Kidney (tissue), 14 donors: ENCODE results near the gene SECTM1. TPM values are rescaled to one million over a fixed set of nuclear protein-coding genes. Genes with fewer than 3 reads are reported as not detected.
A peak's percentile ranks its signal among the peaks of the same experiment; 100 is the strongest.
"Not testable (repeated sequence)": the region's sequence is repeated elsewhere in the genome, so short reads cannot be mapped to it uniquely, and the experiment has no call there.

Experiments
- DNase-seq, 5 donors: peaks; one replicate each; pipeline ENCODE4 v3.0.0-alpha.2; 2013 to 2020
- FAIRE-seq: peaks from 2 replicates; lab custom pipeline; 2012; peaks lifted over from hg19 to GRCh38; lab: Jason Lieb, UNC
- H3K27ac ChIP-seq, 2 donors: one replicate each; pipeline ENCODE4 v1.7.0; 2013; ENCODE audit warnings: low read depth in 2 of 2, low read length in 2 of 2, inconsistent platforms in 1 of 2
- H3K27me3 ChIP-seq: one replicate; pipeline ENCODE4 v1.7.1; 2013; ENCODE audit warnings: low read length, inconsistent platforms; ENCODE audit not compliant: control insufficient read depth, insufficient read depth
- H3K36me3 ChIP-seq, 3 donors: one replicate each; pipeline versions ENCODE4 v1.7.0 to v1.7.1; 2013; ENCODE audit warnings: low read length in 3 of 3, control low read depth in 1 of 3, inconsistent platforms in 1 of 3; ENCODE audit not compliant: insufficient read depth in 3 of 3, control insufficient read depth in 2 of 3
- H3K4me1 ChIP-seq, 3 donors: one replicate each; pipeline versions ENCODE4 v1.7.0 to v1.7.1; 2013; ENCODE audit warnings: low read length in 3 of 3, inconsistent platforms in 1 of 3, low read depth in 1 of 3; ENCODE audit not compliant: control insufficient read depth in 2 of 3, insufficient read depth in 2 of 3
- H3K4me3 ChIP-seq, 3 donors: one replicate each; pipeline versions ENCODE4 v1.7.0 to v1.8.1; 2013; ENCODE audit warnings: low read length in 3 of 3, control low read depth in 1 of 3, inconsistent platforms in 1 of 3
- H3K9ac ChIP-seq, 3 donors: one replicate each; pipeline versions ENCODE4 v1.7.0 to v1.7.1; 2013; ENCODE audit warnings: low read length in 3 of 3, control low read depth in 1 of 3, inconsistent platforms in 1 of 3
- H3K9me3 ChIP-seq, 3 donors: one replicate each; pipeline versions ENCODE4 v1.7.0 to v1.7.1; 2013; ENCODE audit warnings: low read length in 3 of 3, control low read depth in 1 of 3, inconsistent platforms in 1 of 3; ENCODE audit not compliant: control insufficient read depth in 2 of 3, insufficient read depth in 1 of 3
- CTCF ChIP-seq: IDR thresholded peaks from 3 replicates; pipeline ENCODE4 v1.5.1; 2012; ENCODE audit warnings: mild to moderate bottlenecking, moderate library complexity, borderline replicate concordance; ENCODE audit not compliant: insufficient read depth; ENCODE audit errors: extremely low read depth
- intact Hi-C: fragments of 100-400 bp; cut with DNase I; formaldehyde crosslinking; loops from one replicate; pipeline ENCODE4 v1.11.1; 2022
- polyA plus RNA-seq: library from polyadenylated mRNA; stranded (reverse); fragments of 350-450 nt; fragmentation: Illumina TruSeq; extraction: RNeasy Lipid Tissue Mini Kit (QIAGEN cat#74804); gene quantifications from one replicate; pipeline ENCODE4 v1.2.3, GENCODE V29; 2014; ENCODE audit warnings: low read depth, low replicate concordance; ENCODE audit not compliant: insufficient read depth
- total RNA-seq: library from RNA; stranded (reverse); fragmentation: NEBNext Ultra II Directional; extraction: Animal tissue kit (Norgen Biotek cat#: 25700); gene quantifications from one replicate; pipeline ENCODE4 v1.2.1, GENCODE V29; 2021
- donor health status: control.
- donor health status: control.
- donor health status: control.
- donor health status: control.
- donor health status: control.
- donor health status: DM: yes; HTN: yes; CAD: no.
- donor health status: Normal renal cell carcinoma (clear cell type).

Gene SECTM1
- total and polyA plus RNA-seq, 2 donors from 2014 or later: 15.4 to 87.5 TPM

- Histone ChIP-seq H3K9me3 (no peaks in the 10 kb centered on the region), H3K27me3 (no peaks in the 10 kb centered on the region), H3K27ac (no peak overlapping the region), H3K9ac (no peak overlapping the region), H3K36me3 (no peaks in the 10 kb centered on the region), H3K4me1 (peaks cover 0 to 6% (median 0%) of the 10 kb centered on the region in 3 donors), H3K4me3 (no peak overlapping the region)
- peak in 1 of 5 donors; percentile 76 for DNase-seq
- no peak for TF ChIP-seq CTCF
- intact Hi-C loops: no loop called here
- FAIRE-seq: no peak
Observed at GRCh38 chr17:82373731-82374625, 40.4 kb upstream of the SECTM1 start.

GRCh38 chr17:82373072-82373452 lies 39.5 kb upstream of the SECTM1 start:
- H3K4me1 ChIP-seq, H3K27me3 ChIP-seq, intact Hi-C loops, H3K9me3 ChIP-seq, H3K27ac ChIP-seq, H3K4me3 ChIP-seq, DNase-seq, H3K9ac ChIP-seq, FAIRE-seq, H3K36me3 ChIP-seq: not testable (repeated sequence)

- peak in 4 of 5 donors; percentile 59 to 74 (median 64) for DNase-seq
- Histone ChIP-seq H3K9ac (no peak overlapping the region), H3K9me3 (no peaks in the 10 kb centered on the region), H3K27ac (no peak overlapping the region), H3K4me3 (no peak overlapping the region), H3K27me3 (no peaks in the 10 kb centered on the region), H3K4me1 (peaks cover 0 to 6% (median 0%) of the 10 kb centered on the region in 3 donors), H3K36me3 (no peaks in the 10 kb centered on the region)
- TF ChIP-seq CTCF: no peak
- intact Hi-C loops: no loop called here
- no peak for FAIRE-seq
Observed at GRCh38 chr17:82372249-82373071, 38.9 kb upstream of the SECTM1 start.
